Activated CD4-positive, alpha-beta T cell treated with anti-CD3 and anti-CD28 coated beads for 36 hours (primary cell): ENCODE measurements around the gene WDFY3. TPM values are rescaled to one million over a fixed set of nuclear protein-coding genes. Genes with fewer than 3 reads are reported as not detected.
"Not testable (repeated sequence)": the region's sequence is repeated elsewhere in the genome, so short reads cannot be mapped to it uniquely, and the experiment has no call there.

ENCODE experiments used
- ATAC-seq: fragments of 200-7000 bp; cut with Tn5 transposase; one replicate; pipeline ENCODE4 v1.10.0; 2021; ENCODE audit warnings: mild to moderate bottlenecking, moderate library complexity
- CTCF ChIA-PET: fragments of 350-600 bp; sonication (Branson Sonifier 250); formaldehyde crosslinking; loops from one replicate; lab custom pipeline; 2021; ENCODE audit warnings: antibody characterized with exemption; lab: Charles Lee
- POLR2A ChIA-PET: fragments of 350-600 bp; sonication (Branson Sonifier 250); formaldehyde crosslinking; loops from one replicate; lab custom pipeline; 2021; ENCODE audit warnings: antibody characterized with exemption, inconsistent platforms; lab: Charles Lee
- DNase-seq: peaks from one replicate; pipeline ENCODE4 v3.0.0-alpha.2; 2020
- H3K27ac Mint-ChIP-seq: one replicate; pipeline ENCODE4 v1.8.0; 2021; ENCODE audit warnings: mixed read lengths
- H3K27me3 Mint-ChIP-seq: one replicate; pipeline ENCODE4 v1.8.0; 2021; ENCODE audit warnings: mixed read lengths
- H3K36me3 Mint-ChIP-seq: one replicate; pipeline ENCODE4 v1.8.0; 2021; ENCODE audit warnings: low read depth, mixed read lengths
- H3K4me1 Mint-ChIP-seq: one replicate; pipeline ENCODE4 v1.8.0; 2021; ENCODE audit warnings: mixed read lengths
- H3K4me3 Mint-ChIP-seq: one replicate; pipeline ENCODE4 v1.8.0; 2021; ENCODE audit warnings: mild to moderate bottlenecking, moderate library complexity, mixed read lengths
- H3K9me3 Mint-ChIP-seq: one replicate; pipeline ENCODE4 v1.8.0; 2021; ENCODE audit warnings: low read depth, mixed read lengths
- intact Hi-C, 2 experiments: fragments of 100-400 bp; cut with DNase I in 1 of 2; cut with micrococcal nuclease in 1 of 2; formaldehyde crosslinking; loops; one replicate each; pipeline versions ENCODE4 v1.14.2 to v1.15.1; 2022 to 2024; cut with DNase I, micrococcal nuclease
- total RNA-seq, 2 experiments: library from RNA; stranded (reverse); gene quantifications; one replicate each; pipeline ENCODE4 v1.2.3, GENCODE V29; 2021

WDFY3 gene
- total RNA-seq, 2 experiments from 2014 or later = 1.8 to 2.3 TPM

- no peaks in the 10 kb centered on the region for H3K9me3 Mint-ChIP-seq
- no peak for ATAC-seq
- no peak overlapping the region for H3K27ac Mint-ChIP-seq
- H3K36me3 Mint-ChIP-seq = no peaks in the 10 kb centered on the region
- H3K4me1 Mint-ChIP-seq = peaks cover 6% of the 10 kb centered on the region
- no peak for DNase-seq
- no peak overlapping the region for H3K4me3 Mint-ChIP-seq
- no peaks in the 10 kb centered on the region for H3K27me3 Mint-ChIP-seq
- CTCF ChIA-PET = no interaction called here
- intact Hi-C loops = no loop called here
- POLR2A ChIA-PET = no interaction called here
These were observed 284.8 kb downstream of the WDFY3 start for GRCh38 chr4:84681486-84682274.

GRCh38 chr4:84680956-84681355 lies 285.5 kb downstream of the WDFY3 start:
- no peaks in the 10 kb centered on the region for H3K36me3 Mint-ChIP-seq
- ATAC-seq = no peak
- no peak for DNase-seq
- intact Hi-C loops = no loop called here
- no peak overlapping the region for H3K4me3 Mint-ChIP-seq
- no peaks in the 10 kb centered on the region for H3K9me3 Mint-ChIP-seq
- no peak overlapping the region for H3K27ac Mint-ChIP-seq
- POLR2A ChIA-PET = no interaction called here
- CTCF ChIA-PET = interaction anchor here (0.7 kb wide), 1 partner anchor 398 kb away, joined by 3 read pairs; no protein-coding TSS in a partner anchor
- peaks cover 6% of the 10 kb centered on the region for H3K4me1 Mint-ChIP-seq
- no peaks in the 10 kb centered on the region for H3K27me3 Mint-ChIP-seq

- no peak overlapping the region for H3K27ac Mint-ChIP-seq
- ATAC-seq = no peak
- no peak for DNase-seq
- intact Hi-C loops = no loop called here
- H3K9me3 Mint-ChIP-seq = no peaks in the 10 kb centered on the region
- H3K36me3 Mint-ChIP-seq = no peaks in the 10 kb centered on the region
- peaks cover 3% of the 10 kb centered on the region for H3K4me1 Mint-ChIP-seq
- ChIA-PET CTCF (no interaction called here), POLR2A (no interaction called here)
- no peaks in the 10 kb centered on the region for H3K27me3 Mint-ChIP-seq
- no peak overlapping the region for H3K4me3 Mint-ChIP-seq
These were observed 287.3 kb downstream of the WDFY3 start for GRCh38 chr4:84678976-84679744.

GRCh38 chr4:84677995-84678394 lies 288.5 kb downstream of the WDFY3 start:
- H3K4me3 Mint-ChIP-seq = no peak overlapping the region
- ATAC-seq = no peak
- H3K36me3 Mint-ChIP-seq = no peaks in the 10 kb centered on the region
- peaks cover 2% of the 10 kb centered on the region for H3K4me1 Mint-ChIP-seq
- no peaks in the 10 kb centered on the region for H3K9me3 Mint-ChIP-seq
- intact Hi-C loops = no loop called here
- H3K27ac Mint-ChIP-seq = no peak overlapping the region
- POLR2A ChIA-PET = no interaction called here
- DNase-seq = no peak
- CTCF ChIA-PET = no interaction called here
- H3K27me3 Mint-ChIP-seq = no peaks in the 10 kb centered on the region

- CTCF ChIA-PET = no interaction called here
- POLR2A ChIA-PET = no interaction called here
- Mint-ChIP-seq H3K4me1 (peaks cover 2% of the 10 kb centered on the region), H3K27ac (no peak overlapping the region), H3K4me3 (no peak overlapping the region), H3K9me3 (no peaks in the 10 kb centered on the region), H3K36me3 (no peaks in the 10 kb centered on the region), H3K27me3 (no peaks in the 10 kb centered on the region)
- intact Hi-C loops = no loop called here
- no peak for DNase-seq
- no peak for ATAC-seq
These were observed 289.4 kb downstream of the WDFY3 start for GRCh38 chr4:84677093-84677492.

GRCh38 chr4:84673475-84674240 lies 292.8 kb downstream of the WDFY3 start:
- H3K4me1 Mint-ChIP-seq = no peaks in the 10 kb centered on the region
- H3K9me3 Mint-ChIP-seq = no peaks in the 10 kb centered on the region
- ChIA-PET POLR2A (no interaction called here), CTCF (no interaction called here)
- DNase-seq (no peak), ATAC-seq (no peak)
- H3K27ac Mint-ChIP-seq = no peak overlapping the region
- intact Hi-C loops = no loop called here
- H3K36me3 Mint-ChIP-seq = no peaks in the 10 kb centered on the region
- no peak overlapping the region for H3K4me3 Mint-ChIP-seq
- H3K27me3 Mint-ChIP-seq = no peaks in the 10 kb centered on the region

GRCh38 chr4:84672177-84672576 lies 294.3 kb downstream of the WDFY3 start:
- H3K36me3 Mint-ChIP-seq = no peaks in the 10 kb centered on the region
- ChIA-PET POLR2A (no interaction called here), CTCF (no interaction called here)
- intact Hi-C loops = no loop called here
- H3K27ac Mint-ChIP-seq = no peak overlapping the region
- no peaks in the 10 kb centered on the region for H3K4me1 Mint-ChIP-seq
- no peaks in the 10 kb centered on the region for H3K9me3 Mint-ChIP-seq
- no peak for ATAC-seq
- H3K27me3 Mint-ChIP-seq = no peaks in the 10 kb centered on the region
- no peak for DNase-seq
- H3K4me3 Mint-ChIP-seq = no peak overlapping the region

GRCh38 chr4:84669201-84669600 lies 297.3 kb downstream of the WDFY3 start:
- Mint-ChIP-seq H3K4me3 (no peak overlapping the region), H3K9me3 (no peaks in the 10 kb centered on the region), H3K4me1 (no peaks in the 10 kb centered on the region), H3K27me3 (peaks cover 6% of the 10 kb centered on the region), H3K36me3 (no peaks in the 10 kb centered on the region), H3K27ac (no peak overlapping the region)
- no peak for ATAC-seq
- CTCF ChIA-PET = no interaction called here
- intact Hi-C loops = no loop called here
- DNase-seq = no peak
- POLR2A ChIA-PET = no interaction called here

- ChIA-PET CTCF (interaction anchor here (0.7 kb wide), 1 partner anchor 1002 kb away, joined by 3 read pairs; no protein-coding TSS in a partner anchor), POLR2A (no interaction called here)
- Mint-ChIP-seq H3K27me3 (peaks cover 6% of the 10 kb centered on the region), H3K27ac (no peak overlapping the region), H3K36me3 (no peaks in the 10 kb centered on the region), H3K4me3 (no peak overlapping the region), H3K4me1 (no peaks in the 10 kb centered on the region), H3K9me3 (no peaks in the 10 kb centered on the region)
- intact Hi-C loops = no loop called here
- DNase-seq = no peak
- ATAC-seq = no peak
These were observed 300.1 kb downstream of the WDFY3 start for GRCh38 chr4:84666439-84666838.

- DNase-seq = not testable (repeated sequence)
- CTCF ChIA-PET = interaction anchor here (0.6 kb wide), 1 partner anchor 756 kb away, joined by 3 read pairs; no protein-coding TSS in a partner anchor
These were observed 301.7 kb downstream of the WDFY3 start for GRCh38 chr4:84664767-84665166.

GRCh38 chr4:84661191-84661939 lies 305.1 kb downstream of the WDFY3 start:
- CTCF ChIA-PET = no interaction called here
- Mint-ChIP-seq H3K36me3 (no peaks in the 10 kb centered on the region), H3K27me3 (peaks cover 5% of the 10 kb centered on the region), H3K4me3 (no peak overlapping the region), H3K4me1 (no peaks in the 10 kb centered on the region), H3K27ac (no peak overlapping the region), H3K9me3 (peaks cover 10% of the 10 kb centered on the region)
- intact Hi-C loops = no loop called here
- ATAC-seq (no peak), DNase-seq (no peak)
- POLR2A ChIA-PET = no interaction called here

More at GRCh38 chr4:84664767-84665166, 301.7 kb downstream of the WDFY3 start:
- H3K36me3 Mint-ChIP-seq, H3K9me3 Mint-ChIP-seq, H3K4me3 Mint-ChIP-seq, intact Hi-C loops, ATAC-seq, H3K27me3 Mint-ChIP-seq, H3K4me1 Mint-ChIP-seq, H3K27ac Mint-ChIP-seq, POLR2A ChIA-PET: not testable (repeated sequence)
